Muscle layer of colon (tissue), 2 donors: ENCODE results near the gene SNAPIN.

Experiments used
- H3K27ac ChIP-seq: one replicate; pipeline ENCODE4 v1.7.0; 2013; ENCODE audit warnings: low read depth, mild to moderate bottlenecking, low read length, moderate library complexity
- H3K27me3 ChIP-seq, 2 donors: one replicate each; pipeline ENCODE4 v1.7.0; 2013; ENCODE audit warnings: low read length in 2 of 2, mild to moderate bottlenecking in 2 of 2; ENCODE audit not compliant: insufficient read depth in 2 of 2, control insufficient read depth in 1 of 2
- H3K36me3 ChIP-seq: one replicate; pipeline ENCODE4 v1.7.0; 2013; ENCODE audit warnings: mild to moderate bottlenecking, low read length; ENCODE audit not compliant: insufficient read depth
- H3K4me1 ChIP-seq: one replicate; pipeline ENCODE4 v1.7.0; 2013; ENCODE audit warnings: mild to moderate bottlenecking, low read length; ENCODE audit not compliant: insufficient read depth
- H3K4me3 ChIP-seq, 2 donors: one replicate each; pipeline ENCODE4 v1.7.0; 2013; ENCODE audit warnings: low read length in 2 of 2, low read depth in 1 of 2, mild to moderate bottlenecking in 1 of 2, moderate library complexity in 1 of 2
- H3K9ac ChIP-seq: one replicate; pipeline ENCODE4 v1.7.0; 2013; ENCODE audit warnings: low read length
- H3K9me3 ChIP-seq: one replicate; pipeline ENCODE4 v1.7.0; 2013; ENCODE audit warnings: mild to moderate bottlenecking, low read length
- donor health status: abdominal sarcoma.
- donor health status: Adenocarcinoma of cecum.

SNAPIN gene, protein sequence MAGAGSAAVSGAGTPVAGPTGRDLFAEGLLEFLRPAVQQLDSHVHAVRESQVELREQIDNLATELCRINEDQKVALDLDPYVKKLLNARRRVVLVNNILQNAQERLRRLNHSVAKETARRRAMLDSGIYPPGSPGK

DNA sequence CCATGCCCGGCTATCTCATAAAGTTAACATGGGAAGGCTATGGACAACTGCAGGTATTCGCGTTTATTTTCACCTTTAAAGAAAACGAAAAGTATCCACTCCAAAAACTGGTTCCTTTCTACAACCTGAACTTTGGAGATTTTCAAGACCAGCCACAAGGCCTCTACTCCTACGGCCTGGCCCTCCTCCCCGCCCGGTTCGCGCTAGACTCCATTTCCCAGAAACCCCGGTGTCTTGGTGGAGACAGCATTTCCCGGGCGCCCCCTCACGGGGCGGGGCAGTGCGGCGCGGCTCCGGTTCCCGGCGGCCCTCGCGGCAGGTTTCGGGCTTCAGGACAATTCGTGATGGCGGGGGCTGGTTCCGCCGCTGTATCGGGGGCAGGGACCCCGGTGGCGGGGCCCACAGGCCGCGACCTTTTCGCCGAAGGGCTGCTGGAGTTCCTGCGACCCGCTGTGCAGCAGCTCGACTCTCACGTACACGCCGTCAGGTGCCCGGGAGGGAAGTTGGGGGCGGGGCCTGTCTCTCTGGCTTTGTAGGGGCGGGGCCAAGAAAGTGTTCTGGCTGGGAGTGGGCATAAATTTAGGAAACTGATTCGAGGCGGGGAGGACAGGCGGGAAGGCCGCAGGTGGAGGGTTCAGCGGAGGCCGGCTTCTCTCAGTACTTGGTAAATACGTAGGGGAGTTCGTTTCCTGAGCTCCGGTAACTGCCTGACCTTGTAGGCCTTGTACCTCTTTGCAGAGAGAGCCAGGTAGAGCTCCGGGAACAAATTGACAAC lies at the start of gene SNAPIN:
TSS of gene SNAPIN (plus strand) at position 304 of the 775 bp plus-strand sequence. CDS start at position 345, 41 bp downstream.
- Histone ChIP-seq H3K4me3 (peak within 1 kb of the TSS; percentile 90 to 93), H3K27me3 (no peaks in the 10 kb centered on the region), H3K4me1 (peaks cover 13% of the 10 kb centered on the region), H3K27ac (peak within 1 kb of the TSS; percentile 98), H3K9ac (peak within 1 kb of the TSS; percentile 96), H3K9me3 (no peaks in the 10 kb centered on the region), H3K36me3 (peaks cover 31% of the 10 kb centered on the region)

DNA sequence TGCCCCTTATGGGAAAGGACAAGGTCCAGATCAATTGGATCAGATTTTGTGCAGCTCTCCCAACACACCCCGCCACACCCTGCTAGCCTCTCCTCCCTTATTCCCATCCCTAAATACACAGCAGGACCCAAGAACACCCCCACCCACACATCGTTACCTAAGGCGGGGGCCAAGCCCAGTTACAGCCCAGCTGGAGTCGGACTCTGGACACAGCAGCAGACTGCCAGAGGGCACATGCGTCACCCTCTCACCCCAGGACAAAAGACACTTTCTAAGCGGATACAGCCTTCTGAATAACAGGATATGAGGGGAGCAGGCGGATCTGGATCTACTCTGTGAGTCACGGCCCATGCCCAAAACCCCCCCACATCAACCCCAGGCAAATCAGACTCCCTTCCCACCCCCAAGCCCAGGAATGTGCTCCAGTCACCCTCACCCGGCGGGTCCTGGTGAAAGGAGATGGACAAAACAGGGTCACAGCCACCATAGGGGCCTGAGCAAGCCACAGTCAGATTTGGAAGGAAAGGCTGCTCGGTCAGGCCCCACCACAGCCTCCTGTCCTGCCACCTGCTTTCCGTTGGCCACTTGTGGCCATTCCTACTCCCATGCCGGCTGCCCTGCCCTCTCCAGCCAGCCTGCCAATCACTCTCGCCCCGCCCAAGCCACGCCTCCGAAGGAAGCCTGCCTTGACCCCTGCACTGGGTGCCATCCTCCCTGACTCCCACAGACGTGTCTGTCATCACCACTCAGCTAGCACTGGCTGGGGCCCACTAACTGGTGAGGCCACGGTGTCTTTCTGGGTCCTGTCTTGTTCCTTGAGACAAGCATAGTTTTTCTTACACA lies 49.5 kb upstream of the SNAPIN start:
- no peaks in the 10 kb centered on the region for H3K9me3 ChIP-seq
- H3K27me3 ChIP-seq, result no peaks in the 10 kb centered on the region
- no peak overlapping the region for H3K9ac ChIP-seq
- peak overlapping the region; percentile 60 for H3K27ac ChIP-seq
- H3K4me3 ChIP-seq, result peak overlapping the region in 1 of 2 donors; percentile 32
- H3K36me3 ChIP-seq, result peaks cover 22% of the 10 kb centered on the region
- H3K4me1 ChIP-seq, result peaks cover 42% of the 10 kb centered on the region

DNA sequence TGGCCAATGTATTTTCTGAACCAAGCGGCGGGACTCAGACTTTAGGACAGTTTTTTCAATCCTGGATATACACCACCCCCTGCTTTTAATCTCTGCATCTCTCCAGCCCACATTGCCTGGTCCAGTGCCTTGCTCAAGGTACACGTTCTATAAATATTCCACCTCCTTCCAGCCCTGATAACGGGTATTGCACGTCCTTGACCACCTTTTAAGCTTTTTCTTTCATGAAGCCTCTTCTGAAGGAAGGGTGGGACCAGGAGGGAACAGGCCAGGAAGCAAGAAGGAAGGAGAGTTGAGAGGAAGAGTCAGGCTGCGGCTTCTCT lies 49.0 kb upstream of the SNAPIN start:
- Histone ChIP-seq H3K4me1 (peaks cover 42% of the 10 kb centered on the region), H3K36me3 (peaks cover 22% of the 10 kb centered on the region), H3K27ac (peak overlapping the region; percentile 60), H3K27me3 (no peaks in the 10 kb centered on the region), H3K4me3 (peak overlapping the region in 1 of 2 donors; percentile 32), H3K9me3 (no peaks in the 10 kb centered on the region), H3K9ac (no peak overlapping the region)

DNA sequence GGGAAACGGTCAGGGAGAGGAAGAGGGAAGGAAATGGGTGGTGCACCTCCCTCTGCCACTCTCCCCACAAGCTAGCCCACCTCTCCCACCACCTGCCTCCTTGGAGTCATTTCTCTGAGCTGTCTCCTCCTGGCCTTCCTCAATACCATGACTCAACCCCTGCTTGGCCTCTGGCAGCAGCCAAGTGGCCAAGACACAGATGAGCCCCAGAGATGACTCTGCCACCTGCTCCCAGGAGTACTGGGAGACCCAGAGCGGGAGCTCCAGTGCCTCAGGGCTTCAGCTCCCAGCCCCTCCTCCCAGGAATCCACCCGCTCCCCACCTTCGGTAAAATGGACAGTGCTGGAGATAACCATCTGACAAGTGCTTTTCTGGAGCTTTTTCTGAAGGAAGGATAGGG lies 48.2 kb upstream of the SNAPIN start:
- H3K36me3 ChIP-seq, result peaks cover 22% of the 10 kb centered on the region
- H3K4me1 ChIP-seq, result peaks cover 42% of the 10 kb centered on the region
- no peak overlapping the region for H3K27ac ChIP-seq
- no peak overlapping the region for H3K4me3 ChIP-seq
- H3K9ac ChIP-seq, result no peak overlapping the region
- no peaks in the 10 kb centered on the region for H3K9me3 ChIP-seq
- no peaks in the 10 kb centered on the region for H3K27me3 ChIP-seq

DNA sequence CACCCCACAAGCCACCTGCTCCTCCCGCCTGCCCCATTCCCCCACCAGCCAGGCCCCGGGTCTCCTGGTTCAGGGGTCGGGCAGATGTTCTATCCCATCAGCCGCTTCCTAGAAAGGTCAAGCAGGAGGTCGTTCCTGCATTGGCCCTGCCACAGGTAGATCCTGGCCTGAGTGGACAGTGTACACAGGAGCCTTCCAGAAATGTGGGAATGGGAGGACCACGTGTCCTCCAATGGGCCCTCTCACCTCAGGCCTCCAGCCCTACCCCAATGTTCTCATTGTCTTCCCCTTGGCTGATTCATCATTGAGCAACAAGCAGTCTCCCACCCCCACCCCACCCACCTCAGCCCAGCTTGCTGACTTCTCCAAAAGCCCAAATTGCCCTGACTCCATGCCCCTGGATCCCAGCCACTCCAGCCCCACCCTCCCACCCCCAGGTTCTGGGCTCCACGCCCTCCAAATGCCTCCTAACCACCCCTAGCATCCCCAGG lies 47.6 kb upstream of the SNAPIN start:
- Histone ChIP-seq H3K9me3 (no peaks in the 10 kb centered on the region), H3K36me3 (peaks cover 22% of the 10 kb centered on the region), H3K27ac (no peak overlapping the region), H3K4me3 (no peak overlapping the region), H3K4me1 (peaks cover 42% of the 10 kb centered on the region), H3K9ac (no peak overlapping the region), H3K27me3 (no peaks in the 10 kb centered on the region)

DNA sequence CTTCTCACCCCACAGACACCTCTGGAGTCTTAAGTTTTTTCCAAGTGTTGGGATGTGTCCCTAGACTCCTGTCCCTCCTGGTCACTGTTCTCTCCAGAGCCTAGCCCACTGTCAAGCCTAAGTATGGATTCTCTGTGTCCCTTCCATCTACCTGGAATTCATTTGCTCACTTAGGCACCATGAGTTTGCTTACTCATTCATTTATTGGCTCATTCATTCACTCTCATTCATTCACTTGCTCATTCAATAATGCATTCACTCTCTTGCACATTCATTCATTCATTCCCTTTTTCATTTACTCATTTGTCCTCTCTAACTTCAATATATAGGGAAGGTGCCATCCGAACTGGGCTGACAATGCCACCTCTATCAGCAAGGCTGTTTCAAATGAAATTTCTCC lies 47.1 kb upstream of the SNAPIN start:
- H3K4me1 ChIP-seq, result peaks cover 42% of the 10 kb centered on the region
- no peaks in the 10 kb centered on the region for H3K9me3 ChIP-seq
- H3K36me3 ChIP-seq, result peaks cover 19% of the 10 kb centered on the region
- H3K9ac ChIP-seq, result no peak overlapping the region
- H3K4me3 ChIP-seq, result peak overlapping the region in 1 of 2 donors; percentile 88
- no peaks in the 10 kb centered on the region for H3K27me3 ChIP-seq
- H3K27ac ChIP-seq, result peak overlapping the region; percentile 45

DNA sequence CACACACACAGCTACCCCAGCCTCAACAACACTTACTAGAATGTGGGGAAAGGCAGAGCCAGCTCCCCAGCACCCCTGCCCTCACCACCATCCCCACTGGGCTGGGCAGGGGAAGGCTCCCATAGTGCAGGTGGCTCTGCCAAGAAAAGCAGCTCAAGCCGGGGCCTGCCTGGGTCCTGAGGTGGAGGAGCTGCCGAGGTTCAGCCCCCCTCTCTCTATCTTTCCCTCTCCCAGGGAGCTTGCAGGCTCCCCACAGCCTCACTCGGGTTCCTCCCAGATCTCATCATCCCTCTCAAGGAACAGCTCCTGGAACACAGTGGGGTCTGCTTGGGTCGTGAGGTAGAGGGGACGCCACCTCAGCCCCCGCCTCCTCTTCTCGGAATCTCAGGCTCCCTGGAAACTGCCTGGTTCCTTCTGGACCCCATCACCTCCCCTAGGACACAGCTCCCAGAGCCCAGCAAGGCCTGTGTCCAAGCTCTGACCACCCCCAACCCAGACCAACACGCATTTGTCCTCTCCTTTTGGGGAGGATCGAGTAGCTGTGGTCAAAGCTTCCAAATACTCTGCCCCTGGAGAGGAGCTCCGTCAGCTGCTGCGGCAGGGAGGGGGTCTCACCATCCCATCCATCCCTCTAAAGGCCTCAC lies 46.3 kb upstream of the SNAPIN start:
- Histone ChIP-seq H3K36me3 (peaks cover 10% of the 10 kb centered on the region), H3K4me3 (peak overlapping the region; percentile 88 to 91), H3K27ac (peak overlapping the region; percentile 84), H3K9ac (peak overlapping the region; percentile 78), H3K27me3 (no peaks in the 10 kb centered on the region), H3K4me1 (peaks cover 42% of the 10 kb centered on the region), H3K9me3 (no peaks in the 10 kb centered on the region)

DNA sequence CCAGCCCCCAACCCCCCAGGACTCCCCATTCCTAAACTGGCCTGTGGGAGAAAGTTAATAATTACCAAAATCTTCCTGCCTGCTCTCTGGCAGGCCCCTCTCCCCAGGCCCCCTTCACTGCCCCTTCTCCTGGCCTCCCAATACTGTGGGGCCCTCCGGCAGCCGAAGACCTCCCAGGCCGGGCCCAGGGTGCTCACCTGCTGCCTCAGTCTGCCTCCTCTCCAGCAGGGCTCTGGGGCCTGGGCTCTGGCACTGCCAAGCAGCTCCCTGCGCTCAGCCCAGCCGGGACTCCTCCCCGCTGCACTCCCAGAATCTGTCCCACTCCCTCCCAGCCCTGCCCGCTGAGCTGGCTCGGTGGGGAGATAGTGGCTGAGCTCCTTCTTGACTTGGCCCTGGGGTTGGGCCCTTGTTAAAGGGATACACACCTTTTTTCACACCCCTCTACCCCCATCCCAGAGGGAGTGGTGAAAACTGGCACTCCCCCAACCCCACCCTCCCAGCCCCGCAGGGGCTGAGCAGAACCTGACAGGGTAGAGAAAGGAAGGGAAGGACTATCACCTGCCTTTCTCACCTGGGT lies 45.7 kb upstream of the SNAPIN start, which contains the start of gene S100A16:
TSS of gene S100A16 (minus strand) at position 383 of the 577 bp plus-strand sequence. CDS start 4,986 bp downstream, outside the sequence.
- H3K9me3 ChIP-seq, result no peaks in the 10 kb centered on the region

DNA sequence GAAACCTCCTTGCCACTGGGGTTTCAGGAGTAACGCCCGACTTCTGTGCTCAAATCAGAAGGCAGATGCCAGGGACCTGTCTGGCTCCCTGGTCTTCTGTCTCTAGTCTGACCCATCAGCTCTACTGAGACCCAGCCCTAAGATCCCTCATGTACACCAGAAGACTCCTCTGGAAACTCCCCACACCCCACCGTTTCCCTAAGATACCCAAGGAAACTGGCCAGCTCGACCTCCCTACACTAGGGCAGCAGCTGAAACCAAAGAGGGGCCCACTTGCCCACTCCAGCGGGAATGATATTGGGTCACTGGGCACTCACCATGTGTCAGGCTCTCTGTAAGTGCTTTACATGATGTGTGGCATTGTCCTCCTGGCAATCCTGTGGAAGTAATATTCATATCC lies 45.1 kb upstream of the SNAPIN start:
- H3K4me3 ChIP-seq, result peak overlapping the region; percentile 88 to 91

More for the DNA sequence above, 45.7 kb upstream of the SNAPIN start, which contains the start of gene S100A16:
- Histone ChIP-seq H3K4me3 (peak within 1 kb of the TSS; percentile 88 to 91), H3K27ac (peak within 1 kb of the TSS; percentile 84), H3K9ac (peak within 1 kb of the TSS; percentile 78), H3K4me1 (peaks cover 42% of the 10 kb centered on the region), H3K27me3 (no peaks in the 10 kb centered on the region), H3K36me3 (peaks cover 4% of the 10 kb centered on the region)

DNA sequence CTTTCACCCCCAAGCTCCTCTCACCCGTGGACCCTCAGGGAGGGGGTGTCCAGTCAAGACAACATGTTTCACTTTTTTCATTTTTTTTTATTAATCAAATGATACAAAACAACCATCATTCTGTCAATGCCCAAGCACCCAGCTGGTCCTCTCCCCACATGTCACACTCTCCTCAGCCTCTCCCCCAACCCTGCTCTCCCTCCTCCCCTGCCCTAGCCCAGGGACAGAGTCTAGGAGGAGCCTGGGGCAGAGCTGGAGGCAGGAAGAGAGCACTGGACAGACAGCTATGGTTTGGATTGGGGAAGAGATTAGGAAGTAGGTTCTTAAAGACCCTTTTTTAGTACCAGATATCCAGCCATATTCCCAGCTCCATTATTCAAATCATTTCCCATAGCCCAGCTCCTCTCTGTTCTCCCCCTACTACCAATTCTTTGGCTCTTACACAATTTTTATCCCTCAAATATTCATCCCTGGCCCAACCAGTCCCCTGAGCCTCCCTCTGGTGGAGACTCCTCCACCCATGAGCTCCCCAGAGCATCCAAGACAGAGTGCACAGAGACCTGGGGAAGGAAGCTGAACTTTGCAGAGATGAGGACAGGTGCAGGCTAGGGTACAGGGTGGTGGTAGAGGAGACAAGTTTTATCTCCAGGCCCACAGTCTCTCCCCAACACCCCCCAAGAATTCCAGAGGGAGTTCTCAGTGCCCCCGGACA lies 44.2 kb upstream of the SNAPIN start:
- H3K36me3 ChIP-seq, result no peaks in the 10 kb centered on the region
- H3K4me3 ChIP-seq, result no peak overlapping the region
- H3K27me3 ChIP-seq, result no peaks in the 10 kb centered on the region
- no peaks in the 10 kb centered on the region for H3K9me3 ChIP-seq
- no peak overlapping the region for H3K9ac ChIP-seq
- H3K27ac ChIP-seq, result no peak overlapping the region
- peaks cover 31% of the 10 kb centered on the region for H3K4me1 ChIP-seq

More for the DNA sequence above, 45.1 kb upstream of the SNAPIN start:
- no peaks in the 10 kb centered on the region for H3K36me3 ChIP-seq
- peaks cover 41% of the 10 kb centered on the region for H3K4me1 ChIP-seq
- H3K27me3 ChIP-seq, result no peaks in the 10 kb centered on the region
- H3K9ac ChIP-seq, result peak overlapping the region; percentile 78
- no peaks in the 10 kb centered on the region for H3K9me3 ChIP-seq
- H3K27ac ChIP-seq, result peak overlapping the region; percentile 84
